ENCODE data around the gene TLR4.

DNA sequence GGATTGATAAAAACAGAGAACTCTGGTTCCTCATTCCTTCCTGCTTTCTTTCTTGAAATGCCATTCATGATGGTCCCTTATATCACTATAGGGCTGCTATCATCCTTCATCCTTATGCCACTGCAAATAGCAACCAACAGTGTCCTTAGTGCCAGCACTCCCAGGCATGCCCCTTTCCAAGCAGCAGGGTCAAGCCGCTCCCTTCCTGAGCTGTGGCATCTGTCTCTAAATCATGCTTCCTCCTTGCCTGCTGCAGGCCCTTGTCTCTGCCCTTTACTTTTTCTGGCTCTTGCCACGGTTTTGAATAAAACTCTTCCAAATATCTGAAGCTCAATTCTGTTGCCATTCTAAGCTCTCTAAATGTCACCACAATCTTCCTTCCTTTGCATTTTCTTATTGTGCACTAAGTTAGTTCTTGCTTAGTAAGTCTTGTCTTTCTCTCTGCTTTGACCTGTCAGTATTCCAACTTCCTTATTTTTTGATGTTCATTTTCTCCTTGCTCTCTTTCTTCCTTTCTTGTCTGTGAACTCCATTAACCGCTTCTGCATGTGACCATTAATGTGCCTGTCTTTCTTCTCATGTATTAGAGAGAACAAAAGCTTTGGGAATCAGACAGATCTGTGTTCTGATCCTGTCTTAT lies 19.9 kb downstream of the TLR4 start:
- TF ChIP-seq, protein P1, sequence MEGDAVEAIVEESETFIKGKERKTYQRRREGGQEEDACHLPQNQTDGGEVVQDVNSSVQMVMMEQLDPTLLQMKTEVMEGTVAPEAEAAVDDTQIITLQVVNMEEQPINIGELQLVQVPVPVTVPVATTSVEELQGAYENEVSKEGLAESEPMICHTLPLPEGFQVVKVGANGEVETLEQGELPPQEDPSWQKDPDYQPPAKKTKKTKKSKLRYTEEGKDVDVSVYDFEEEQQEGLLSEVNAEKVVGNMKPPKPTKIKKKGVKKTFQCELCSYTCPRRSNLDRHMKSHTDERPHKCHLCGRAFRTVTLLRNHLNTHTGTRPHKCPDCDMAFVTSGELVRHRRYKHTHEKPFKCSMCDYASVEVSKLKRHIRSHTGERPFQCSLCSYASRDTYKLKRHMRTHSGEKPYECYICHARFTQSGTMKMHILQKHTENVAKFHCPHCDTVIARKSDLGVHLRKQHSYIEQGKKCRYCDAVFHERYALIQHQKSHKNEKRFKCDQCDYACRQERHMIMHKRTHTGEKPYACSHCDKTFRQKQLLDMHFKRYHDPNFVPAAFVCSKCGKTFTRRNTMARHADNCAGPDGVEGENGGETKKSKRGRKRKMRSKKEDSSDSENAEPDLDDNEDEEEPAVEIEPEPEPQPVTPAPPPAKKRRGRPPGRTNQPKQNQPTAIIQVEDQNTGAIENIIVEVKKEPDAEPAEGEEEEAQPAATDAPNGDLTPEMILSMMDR (IDR thresholded peaks at IDR 0.05), result no peak
- no peak for TF ChIP-seq POLR2A (IDR thresholded peaks at IDR 0.05)
